CD4-positive, alpha-beta T cell (primary cell): ENCODE data around the gene PRICKLE1. TPM values are rescaled to one million over a fixed set of nuclear protein-coding genes. Genes with fewer than 3 reads are reported as not detected.

Source experiments
- ATAC-seq: fragments of 200-7000 bp; cut with Tn5 transposase; one replicate; pipeline ENCODE4 v1.10.0; 2022; ENCODE audit warnings: mild to moderate bottlenecking; ENCODE audit not compliant: poor library complexity
- CTCF ChIA-PET: fragments of 350-600 bp; sonication (Branson Sonifier 250); formaldehyde crosslinking; loops from one replicate; lab custom pipeline; 2021; ENCODE audit warnings: antibody characterized with exemption, inconsistent platforms; lab: Charles Lee
- POLR2A ChIA-PET: fragments of 350-600 bp; sonication (Branson Sonifier 250); formaldehyde crosslinking; loops from one replicate; lab custom pipeline; 2021; ENCODE audit warnings: antibody characterized with exemption, inconsistent platforms; lab: Charles Lee
- DNase-seq, 14 experiments: peaks; one replicate each; pipeline ENCODE4 v3.0.0-alpha.2; 2013 to 2020; ENCODE audit warnings: mixed read lengths in 2 of 14
- H3K27ac ChIP-seq, 2 donors: one replicate each; pipeline versions ENCODE4 v1.5.1 to v1.7.0; 2013; ENCODE audit warnings: low read length in 2 of 2, low read depth in 1 of 2, mild to moderate bottlenecking in 1 of 2
- H3K27me3 ChIP-seq, 2 experiments: 1 replicate in 1 of 2; 2 replicates in 1 of 2; pipeline versions ENCODE4 v1.6.1 to v1.7.0; 2013; ENCODE audit warnings: low read length in 2 of 2, control low read depth in 1 of 2, mild to moderate bottlenecking in 1 of 2, moderate library complexity in 1 of 2; ENCODE audit not compliant: insufficient read depth in 2 of 2, control insufficient read depth in 1 of 2
- H3K36me3 ChIP-seq: one replicate; pipeline ENCODE4 v1.6.1; 2013; ENCODE audit warnings: low read length, control low read depth; ENCODE audit not compliant: insufficient read depth
- H3K4me1 ChIP-seq: one replicate; pipeline ENCODE4 v1.6.1; 2013; ENCODE audit warnings: low read length, control low read depth; ENCODE audit not compliant: insufficient read depth
- H3K4me3 ChIP-seq: one replicate; pipeline ENCODE4 v1.5.1; 2013; ENCODE audit warnings: mild to moderate bottlenecking, low read length, moderate library complexity
- H3K9me3 ChIP-seq, 2 experiments: 1 replicate in 1 of 2; 2 replicates in 1 of 2; pipeline versions ENCODE4 v1.6.1 to v1.7.0; 2013; ENCODE audit warnings: low read length in 2 of 2, mild to moderate bottlenecking in 2 of 2, control low read depth in 1 of 2, moderate library complexity in 1 of 2; ENCODE audit not compliant: control insufficient read depth in 1 of 2, insufficient read depth in 1 of 2
- H3K27ac Mint-ChIP-seq: one replicate; pipeline ENCODE4 v1.8.0; 2020; ENCODE audit warnings: mixed read lengths
- H3K27me3 Mint-ChIP-seq: one replicate; pipeline ENCODE4 v1.8.0; 2021; ENCODE audit warnings: mixed read lengths
- H3K36me3 Mint-ChIP-seq: one replicate; pipeline ENCODE4 v1.8.0; 2021; ENCODE audit warnings: low read depth, mixed read lengths
- H3K4me1 Mint-ChIP-seq: one replicate; pipeline ENCODE4 v1.8.0; 2021; ENCODE audit warnings: low read depth, mixed read lengths
- H3K4me3 Mint-ChIP-seq: one replicate; pipeline ENCODE4 v1.8.0; 2020; ENCODE audit warnings: mild to moderate bottlenecking, mixed read lengths
- H3K9me3 Mint-ChIP-seq: one replicate; pipeline ENCODE4 v1.8.0; 2020; ENCODE audit warnings: mixed read lengths
- intact Hi-C, 2 experiments: fragments of 100-400 bp; cut with DNase I in 1 of 2; cut with micrococcal nuclease in 1 of 2; formaldehyde crosslinking; loops; one replicate each; pipeline versions ENCODE4 v1.15.1 to v1.9.0; 2023 to 2025; cut with DNase I, micrococcal nuclease
- total RNA-seq, 174 experiments: library from RNA in 2 of 174; stranded (reverse) in 2 of 174; gene quantifications; one replicate each; pipeline ENCODE4 v1.2.3 and lab custom pipeline; 2021 to 2026
- TF ChIP-seq, protein P1 (sequence below): fragments of 200-600 bp; IDR thresholded peaks from one replicate; pipeline ENCODE4 v1.8.0; 2022; ENCODE audit warnings: antibody characterized with exemption, mild to moderate bottlenecking

The PRICKLE1 gene
- total RNA-seq, 2 experiments from 2014 or later: not detected

DNA sequence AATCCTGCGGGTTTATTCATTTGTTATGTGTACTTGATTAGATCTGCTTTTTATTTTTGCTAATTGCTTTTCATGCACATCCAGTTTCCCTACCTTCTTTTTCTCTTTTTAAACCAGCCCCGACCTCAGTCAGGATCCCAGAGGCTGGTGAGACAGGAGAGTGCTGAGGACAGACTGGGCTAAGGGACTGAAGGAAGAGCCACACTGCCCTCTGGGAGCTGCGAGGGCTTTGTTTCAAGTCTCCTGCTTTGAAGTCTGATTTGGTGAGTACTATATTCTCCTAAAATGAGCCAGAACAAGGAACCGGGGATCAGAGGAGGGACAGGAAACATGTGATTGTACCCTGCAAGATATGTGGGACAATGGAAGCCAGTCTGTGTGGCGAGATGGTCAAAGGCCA is 23.9 kb downstream of the PRICKLE1 start:
- Histone ChIP-seq H3K36me3 (no peaks in the 10 kb centered on the region), H3K27ac (no peak overlapping the region), H3K27me3 (no peaks in the 10 kb centered on the region), H3K4me1 (no peaks in the 10 kb centered on the region), H3K4me3 (no peak overlapping the region), H3K9me3 (no peaks in the 10 kb centered on the region)
- DNase-seq: no peak
- ATAC-seq: no peak
- POLR2A ChIA-PET: no interaction called here
- CTCF ChIA-PET: no interaction called here
- H3K4me1 Mint-ChIP-seq: no peaks in the 10 kb centered on the region
- H3K27ac Mint-ChIP-seq: no peak overlapping the region
- intact Hi-C loops: loop anchor here in 1 of 2 experiments (5.0 kb wide), 1 partner anchor 1613 kb away; no protein-coding TSS in a partner anchor
- H3K27me3 Mint-ChIP-seq: peaks cover 33% of the 10 kb centered on the region
- TF ChIP-seq, protein P1, sequence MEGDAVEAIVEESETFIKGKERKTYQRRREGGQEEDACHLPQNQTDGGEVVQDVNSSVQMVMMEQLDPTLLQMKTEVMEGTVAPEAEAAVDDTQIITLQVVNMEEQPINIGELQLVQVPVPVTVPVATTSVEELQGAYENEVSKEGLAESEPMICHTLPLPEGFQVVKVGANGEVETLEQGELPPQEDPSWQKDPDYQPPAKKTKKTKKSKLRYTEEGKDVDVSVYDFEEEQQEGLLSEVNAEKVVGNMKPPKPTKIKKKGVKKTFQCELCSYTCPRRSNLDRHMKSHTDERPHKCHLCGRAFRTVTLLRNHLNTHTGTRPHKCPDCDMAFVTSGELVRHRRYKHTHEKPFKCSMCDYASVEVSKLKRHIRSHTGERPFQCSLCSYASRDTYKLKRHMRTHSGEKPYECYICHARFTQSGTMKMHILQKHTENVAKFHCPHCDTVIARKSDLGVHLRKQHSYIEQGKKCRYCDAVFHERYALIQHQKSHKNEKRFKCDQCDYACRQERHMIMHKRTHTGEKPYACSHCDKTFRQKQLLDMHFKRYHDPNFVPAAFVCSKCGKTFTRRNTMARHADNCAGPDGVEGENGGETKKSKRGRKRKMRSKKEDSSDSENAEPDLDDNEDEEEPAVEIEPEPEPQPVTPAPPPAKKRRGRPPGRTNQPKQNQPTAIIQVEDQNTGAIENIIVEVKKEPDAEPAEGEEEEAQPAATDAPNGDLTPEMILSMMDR: no peak
- no peaks in the 10 kb centered on the region for H3K9me3 Mint-ChIP-seq
- H3K36me3 Mint-ChIP-seq: no peaks in the 10 kb centered on the region
- H3K4me3 Mint-ChIP-seq: no peak overlapping the region

DNA sequence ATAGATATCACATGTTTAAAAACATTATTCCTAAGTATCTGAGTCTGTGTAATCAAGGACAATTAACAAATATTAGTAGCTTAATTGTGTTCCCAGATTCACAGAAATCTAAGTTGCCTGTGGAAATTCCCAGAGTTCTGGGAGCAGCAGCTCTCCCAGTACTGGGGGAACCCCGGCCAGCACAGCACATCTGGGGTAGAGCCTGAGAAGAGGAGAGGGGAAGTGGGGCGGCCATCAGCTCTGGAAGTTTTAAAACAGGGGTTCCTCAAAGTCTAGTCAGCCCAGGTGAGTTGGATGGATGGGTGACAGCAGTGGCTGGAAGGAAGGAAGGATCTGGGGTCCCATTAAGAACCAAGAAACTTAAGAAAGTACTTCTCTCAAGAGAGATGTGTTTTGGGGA is 24.6 kb downstream of the PRICKLE1 start:
- CTCF ChIA-PET: no interaction called here
- intact Hi-C loops: loop anchor here in 1 of 2 experiments (5.0 kb wide), 1 partner anchor 1613 kb away; no protein-coding TSS in a partner anchor
- TF ChIP-seq, protein P1: no peak

DNA sequence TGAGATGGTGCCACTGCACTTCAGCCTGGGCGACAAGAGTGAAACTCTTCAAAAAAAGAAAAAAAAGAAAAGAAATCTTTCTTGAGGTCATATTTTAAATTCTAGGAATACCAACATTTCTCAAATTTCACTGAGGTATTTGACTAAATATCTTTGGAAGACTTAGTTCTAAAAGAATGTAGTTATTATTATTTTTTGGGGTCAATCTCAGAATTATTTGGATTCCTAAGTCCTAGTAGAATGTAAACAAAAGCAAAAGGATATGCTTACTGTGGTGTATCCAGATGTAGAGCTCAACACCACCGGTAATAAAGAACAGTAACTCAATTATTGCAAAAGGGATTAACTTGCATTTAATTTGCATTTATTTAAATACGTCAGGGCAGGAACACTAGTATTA is 25.0 kb downstream of the PRICKLE1 start:
- ChIA-PET POLR2A (no interaction called here), CTCF (no interaction called here)
- H3K36me3 Mint-ChIP-seq: no peaks in the 10 kb centered on the region
- H3K27ac Mint-ChIP-seq: no peak overlapping the region
- intact Hi-C loops: no loop called here
- TF ChIP-seq, protein P1: no peak
- no peaks in the 10 kb centered on the region for H3K4me1 ChIP-seq
- no peaks in the 10 kb centered on the region for H3K9me3 Mint-ChIP-seq
- H3K4me3 ChIP-seq: no peak overlapping the region
- no peaks in the 10 kb centered on the region for H3K36me3 ChIP-seq
- no peak overlapping the region for H3K27ac ChIP-seq
- H3K4me3 Mint-ChIP-seq: no peak overlapping the region
- no peak for DNase-seq
- ATAC-seq: no peak
- H3K9me3 ChIP-seq: no peaks in the 10 kb centered on the region
- no peaks in the 10 kb centered on the region for H3K27me3 ChIP-seq
- peaks cover 32% of the 10 kb centered on the region for H3K27me3 Mint-ChIP-seq
- H3K4me1 Mint-ChIP-seq: no peaks in the 10 kb centered on the region

More for the DNA sequence above, 24.6 kb downstream of the PRICKLE1 start:
- Histone ChIP-seq H3K36me3 (no peaks in the 10 kb centered on the region), H3K9me3 (no peaks in the 10 kb centered on the region), H3K27ac (no peak overlapping the region), H3K4me1 (no peaks in the 10 kb centered on the region), H3K27me3 (no peaks in the 10 kb centered on the region), H3K4me3 (no peak overlapping the region)
- POLR2A ChIA-PET: no interaction called here
- Mint-ChIP-seq H3K4me3 (no peak overlapping the region), H3K4me1 (no peaks in the 10 kb centered on the region), H3K9me3 (no peaks in the 10 kb centered on the region), H3K27ac (no peak overlapping the region), H3K27me3 (peaks cover 33% of the 10 kb centered on the region), H3K36me3 (no peaks in the 10 kb centered on the region)
- ATAC-seq (no peak), DNase-seq (no peak)
